GM18505 (cell line): Measurements from ENCODE around the gene GPR137B.
"Not testable (repeated sequence)": the region's sequence is repeated elsewhere in the genome, so short reads cannot be mapped to it uniquely, and the experiment has no call there.

ENCODE experiments used
- ATAC-seq: cut with Tn5 transposase; IDR thresholded peaks from one replicate; pipeline ENCODE4 v1.9.1; 2021; ENCODE audit not compliant: unreplicated experiment
- POLR2A ChIP-seq: IDR thresholded peaks from 4 replicates; pipeline ENCODE4 v1.6.1; 2011; ENCODE audit warnings: borderline replicate concordance; ENCODE audit not compliant: insufficient read depth, insufficient read length; ENCODE audit errors: extremely low read depth

GPR137B gene

DNA sequence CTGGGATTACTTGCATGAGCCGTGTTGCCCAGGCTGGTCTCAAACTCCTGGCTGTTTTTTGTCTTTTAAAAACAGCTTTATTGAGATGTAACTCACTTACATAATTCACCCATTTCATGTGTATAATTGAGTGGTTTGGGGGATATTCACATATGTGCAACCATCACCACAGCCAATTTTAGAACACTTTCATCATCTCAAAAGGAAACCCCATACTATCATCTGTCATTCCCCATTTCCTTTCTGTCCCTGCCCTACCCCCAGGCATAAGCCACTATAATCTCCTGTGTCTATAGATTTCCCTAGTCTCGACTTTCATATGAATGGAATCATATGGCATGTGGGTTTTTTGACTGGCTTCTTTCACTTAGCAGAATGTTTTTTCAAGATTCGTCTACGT is 43.3 kb downstream of the GPR137B start:
- no peak for TF ChIP-seq POLR2A
- no peak for ATAC-seq

DNA sequence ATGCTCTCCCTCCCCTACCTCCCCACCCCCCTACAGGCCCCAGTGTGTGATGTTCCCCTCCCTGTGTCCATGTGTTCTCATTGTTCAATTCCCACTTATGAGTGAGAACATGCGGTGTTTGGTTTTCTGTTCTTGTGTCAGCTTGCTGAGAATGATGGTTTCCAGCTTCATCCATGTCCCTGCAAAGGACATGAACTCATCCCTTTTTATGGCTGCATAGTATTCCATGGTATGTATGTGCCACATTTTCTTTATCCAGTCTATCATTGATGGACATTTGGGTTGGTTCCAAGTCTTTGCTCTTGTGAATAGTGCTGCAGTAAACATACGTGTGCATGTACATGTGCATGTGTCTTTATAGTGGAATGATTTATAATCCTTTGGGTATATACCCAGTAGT is 44.1 kb downstream of the GPR137B start:
- not testable (repeated sequence) for ATAC-seq

DNA sequence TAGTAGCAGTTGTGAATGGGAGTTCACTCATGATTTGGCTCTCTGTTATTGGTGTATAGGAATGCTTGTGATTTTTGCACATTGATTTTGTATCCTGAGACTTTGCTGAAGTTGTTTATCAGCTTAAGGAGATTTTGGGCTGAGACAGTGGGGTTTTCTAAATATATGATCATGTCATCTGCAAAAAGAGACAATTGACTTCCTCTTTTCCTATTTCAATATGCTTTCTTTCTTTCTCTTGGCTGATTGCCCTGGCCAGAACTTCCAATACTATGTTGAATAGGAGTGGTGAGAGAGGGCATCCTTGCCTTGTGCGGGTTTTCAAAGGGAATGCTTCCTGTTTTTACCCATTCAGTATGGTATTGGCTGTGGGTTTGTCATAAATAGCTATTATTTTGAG is 45.7 kb downstream of the GPR137B start:
- not testable (repeated sequence) for ATAC-seq

DNA sequence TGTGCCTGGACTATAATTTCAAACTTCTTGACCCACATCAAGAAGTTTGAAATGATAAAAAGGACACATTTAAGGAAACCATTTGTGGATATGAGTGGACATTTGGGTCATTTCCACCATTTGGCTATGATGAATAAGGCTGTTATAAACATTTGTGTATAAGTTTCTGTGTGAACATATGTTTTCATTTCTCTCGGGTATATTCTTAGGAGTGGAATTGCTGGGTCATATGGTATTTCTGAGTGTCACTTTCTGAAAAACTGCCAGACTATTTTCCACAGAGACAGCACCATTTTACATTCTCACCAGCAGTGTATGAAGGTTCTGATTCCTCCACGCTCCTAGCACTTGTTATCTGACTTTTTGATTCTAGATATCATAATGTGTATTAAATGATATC is 50.8 kb downstream of the GPR137B start:
- TF ChIP-seq POLR2A, result no peak
- no peak for ATAC-seq

DNA sequence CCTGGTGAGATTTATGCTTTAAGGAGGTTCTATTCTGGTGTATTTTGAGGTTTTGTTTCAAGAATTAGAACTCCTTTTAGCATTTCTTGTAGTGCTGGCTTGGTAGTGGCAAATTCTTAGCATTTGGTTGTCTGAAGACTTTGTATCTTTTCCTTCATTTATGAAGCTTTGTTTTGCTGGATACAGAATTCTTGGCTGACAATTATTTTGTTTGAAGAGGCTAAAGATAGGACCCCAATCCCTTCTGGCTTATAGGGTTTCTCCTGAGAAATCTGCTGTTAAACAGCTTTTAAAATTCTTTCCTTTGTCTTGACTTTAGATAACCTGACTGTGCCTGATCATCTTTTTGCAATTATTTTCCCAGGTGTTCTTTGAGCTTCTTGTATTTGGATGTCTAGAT is 58.6 kb downstream of the GPR137B start:
- TF ChIP-seq POLR2A, result no peak
- ATAC-seq, result no peak

DNA sequence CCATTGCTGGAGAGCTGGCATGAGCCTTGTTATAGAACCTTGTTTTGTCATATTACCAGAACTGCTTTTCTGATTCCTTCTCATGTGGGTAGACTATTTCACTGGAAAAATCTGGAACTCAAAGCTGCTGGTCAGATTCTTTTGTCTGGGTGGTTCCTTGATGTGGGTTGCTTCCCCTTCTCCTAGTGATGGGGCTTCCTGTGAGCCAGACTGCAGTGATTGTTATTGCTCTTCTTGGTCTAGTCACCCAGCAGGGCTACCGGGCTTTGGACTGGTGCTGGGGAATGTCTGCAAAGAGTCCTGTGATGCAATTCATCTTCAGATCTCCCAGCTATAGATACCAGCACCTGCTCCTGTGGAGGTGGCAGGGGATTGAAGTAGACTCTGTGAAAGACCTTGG is 59.4 kb downstream of the GPR137B start:
- no peak for TF ChIP-seq POLR2A
- no peak for ATAC-seq

DNA sequence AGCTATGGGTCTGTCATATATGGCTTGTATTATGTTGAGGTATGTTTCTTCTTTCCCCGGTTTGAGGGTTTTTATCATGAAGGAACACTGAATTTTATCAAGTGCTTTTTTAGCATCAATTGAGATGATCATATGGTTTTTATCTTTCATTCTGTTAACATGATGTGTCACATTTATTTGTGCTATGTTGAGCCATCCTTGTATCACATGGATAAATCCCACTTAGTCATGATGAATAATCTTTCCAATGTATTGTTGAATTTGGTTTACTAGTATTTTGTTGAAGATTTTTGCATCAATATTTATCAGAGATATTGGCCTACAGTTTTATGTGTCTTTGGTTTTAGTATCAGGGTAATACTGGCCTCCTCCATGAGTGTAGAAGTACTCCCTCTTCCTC is 61.7 kb downstream of the GPR137B start:
- TF ChIP-seq POLR2A, result no peak
- no peak for ATAC-seq

DNA sequence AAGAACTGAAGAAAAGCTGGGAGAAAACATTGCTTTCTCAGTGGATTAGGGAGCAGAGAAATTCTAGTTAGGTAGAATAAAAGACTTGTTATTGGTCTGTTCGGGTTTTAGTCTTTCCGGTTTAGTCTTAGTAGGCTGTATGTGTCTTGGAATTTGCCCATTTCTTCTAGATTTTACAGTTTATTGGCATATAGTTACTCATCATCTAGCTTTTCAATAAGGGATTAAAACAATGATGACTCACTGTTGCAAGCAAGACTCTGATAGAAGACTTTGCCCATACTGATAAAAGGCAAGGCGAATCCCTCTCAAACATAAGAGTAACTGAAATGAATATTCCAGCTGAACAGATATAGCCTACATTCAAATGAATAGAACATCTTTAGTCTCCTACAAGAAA is 62.3 kb downstream of the GPR137B start:
- TF ChIP-seq POLR2A, result no peak
- ATAC-seq, result no peak

DNA sequence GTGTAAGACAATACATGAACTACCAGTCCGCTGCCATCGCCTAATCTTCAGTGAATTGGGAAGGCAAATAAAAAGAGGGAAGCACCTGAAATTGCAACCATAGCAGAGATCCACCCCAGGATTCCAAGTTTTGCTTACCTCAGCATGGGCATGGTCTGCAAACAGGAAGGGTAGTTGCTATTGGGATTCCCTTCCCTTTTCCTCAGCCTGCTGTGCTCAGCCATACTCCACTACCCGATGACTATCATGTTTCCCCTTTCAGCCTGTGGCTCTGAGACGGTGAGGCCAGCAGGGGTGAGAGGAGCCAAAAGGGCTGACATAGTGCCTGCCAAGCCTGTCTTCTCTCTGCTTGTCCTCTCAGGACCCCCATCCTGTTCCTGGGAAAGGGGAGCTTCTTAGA is 64.2 kb downstream of the GPR137B start:
- no peak for ATAC-seq
- no peak for TF ChIP-seq POLR2A

DNA sequence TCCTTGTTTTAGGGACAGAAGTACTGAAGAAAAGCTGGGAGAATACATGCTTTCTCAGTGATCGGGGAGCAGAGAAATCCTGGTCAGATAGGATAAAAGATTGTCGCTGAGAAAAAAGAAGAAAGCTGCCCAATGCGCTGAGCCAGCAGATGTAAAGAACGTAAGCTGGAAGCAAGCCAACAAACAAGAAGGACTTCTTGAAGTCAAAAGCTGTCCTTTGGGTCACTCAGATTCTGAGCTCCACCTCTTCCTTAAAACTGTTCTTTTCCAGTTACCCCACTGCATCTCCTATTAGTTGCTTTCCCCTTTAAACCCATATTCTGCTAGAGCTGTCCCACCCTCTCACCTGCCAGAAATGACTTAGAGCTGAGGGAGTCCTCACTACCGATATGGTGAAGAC is 64.8 kb downstream of the GPR137B start:
- no peak for ATAC-seq
- TF ChIP-seq POLR2A, result no peak

DNA sequence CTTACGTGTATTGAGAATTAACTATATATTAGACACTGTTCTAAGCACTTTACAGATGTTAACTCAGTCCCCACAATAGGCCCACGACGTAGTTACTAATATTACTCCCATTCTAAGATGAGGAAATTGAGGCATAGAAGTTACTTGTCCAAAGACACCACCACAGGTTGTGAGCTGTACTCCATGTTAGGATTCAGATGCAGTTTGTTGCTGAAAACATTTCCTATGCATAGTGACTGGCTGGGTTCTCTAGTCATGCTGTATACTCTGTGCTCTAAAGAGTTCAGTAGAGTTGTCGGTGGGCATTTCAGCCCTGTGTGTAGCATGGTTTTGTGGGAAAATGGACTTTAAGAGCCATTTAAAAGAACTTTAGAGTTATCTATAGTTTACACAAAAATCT is 65.2 kb downstream of the GPR137B start:
- no peak for TF ChIP-seq POLR2A
- no peak for ATAC-seq

DNA sequence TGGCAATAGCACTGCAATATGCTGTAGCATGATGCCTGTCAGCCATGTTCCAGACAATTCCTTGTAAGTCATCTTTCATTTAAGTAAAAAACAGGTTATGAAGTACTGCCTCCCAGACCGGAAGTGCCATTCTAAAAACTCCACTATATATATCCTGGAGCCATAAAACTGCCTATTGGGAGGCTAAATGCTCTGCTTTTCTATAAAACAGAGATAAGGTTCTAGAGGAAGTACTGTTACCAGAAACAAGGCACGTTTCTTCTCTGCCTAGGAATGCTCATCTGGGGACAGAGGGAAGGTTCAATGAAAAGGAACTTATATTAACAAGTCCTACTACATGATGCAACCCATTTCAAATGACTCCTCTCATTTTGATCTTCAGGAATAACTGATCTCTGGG is 66.8 kb downstream of the GPR137B start:
- ATAC-seq, result no peak
- TF ChIP-seq POLR2A, result no peak

DNA sequence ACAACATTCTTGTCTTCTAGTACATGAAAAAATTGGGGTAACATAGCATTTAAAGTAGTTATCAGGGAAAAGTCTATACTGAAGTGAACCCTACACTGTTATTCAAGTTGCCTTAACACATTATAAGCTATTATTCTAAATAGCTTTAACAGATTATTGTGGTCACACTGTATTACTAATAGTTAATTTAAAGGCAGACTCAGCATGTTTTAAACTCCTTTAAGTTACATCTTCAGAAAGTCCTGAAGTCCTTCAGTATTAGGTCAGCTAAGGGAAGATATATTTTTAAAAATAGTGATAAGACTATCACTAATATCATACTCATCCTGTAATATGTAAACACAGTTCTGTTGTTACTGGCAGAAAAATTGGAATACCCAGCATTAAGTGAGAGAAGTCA is 67.4 kb downstream of the GPR137B start:
- no peak for ATAC-seq
- no peak for TF ChIP-seq POLR2A

DNA sequence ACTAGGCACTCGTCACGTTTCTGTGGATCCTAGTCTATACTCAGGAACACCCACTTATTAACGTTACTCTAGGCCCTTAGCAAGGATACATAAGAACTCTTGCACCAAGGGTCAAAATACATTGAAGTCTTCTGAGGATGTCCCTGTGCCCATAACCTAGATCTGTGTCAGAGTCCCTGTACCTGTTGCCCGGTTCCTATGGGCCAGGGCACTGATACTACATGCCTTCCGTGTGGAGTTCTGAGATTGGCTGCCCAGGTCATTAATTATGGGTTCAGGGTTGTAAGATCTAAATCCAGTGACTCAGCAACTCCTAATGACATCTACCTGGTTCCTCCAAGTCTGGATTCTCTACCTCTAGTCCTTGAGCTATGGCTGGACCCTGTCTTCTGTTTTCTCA is 69.5 kb downstream of the GPR137B start:
- no peak for ATAC-seq
- no peak for TF ChIP-seq POLR2A

DNA sequence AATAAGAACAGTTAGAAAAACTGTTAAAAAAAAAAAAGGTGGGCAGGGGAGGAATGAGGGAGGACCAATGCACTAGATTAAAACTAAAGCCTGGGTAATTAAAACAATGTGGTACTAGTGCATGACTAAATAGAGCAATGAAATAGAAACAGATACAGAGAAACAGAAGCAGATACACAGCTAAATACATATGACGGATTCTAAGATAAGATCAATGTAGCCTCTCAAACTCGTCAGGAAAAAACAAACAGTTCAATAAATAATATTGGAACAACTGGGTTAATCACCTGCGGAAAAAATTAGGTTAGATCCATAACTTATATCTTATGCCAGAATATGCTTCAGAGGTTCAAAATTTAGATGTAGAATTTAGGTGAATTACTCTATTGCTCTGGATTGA is 71.2 kb downstream of the GPR137B start:
- no peak for ATAC-seq
- no peak for TF ChIP-seq POLR2A

DNA sequence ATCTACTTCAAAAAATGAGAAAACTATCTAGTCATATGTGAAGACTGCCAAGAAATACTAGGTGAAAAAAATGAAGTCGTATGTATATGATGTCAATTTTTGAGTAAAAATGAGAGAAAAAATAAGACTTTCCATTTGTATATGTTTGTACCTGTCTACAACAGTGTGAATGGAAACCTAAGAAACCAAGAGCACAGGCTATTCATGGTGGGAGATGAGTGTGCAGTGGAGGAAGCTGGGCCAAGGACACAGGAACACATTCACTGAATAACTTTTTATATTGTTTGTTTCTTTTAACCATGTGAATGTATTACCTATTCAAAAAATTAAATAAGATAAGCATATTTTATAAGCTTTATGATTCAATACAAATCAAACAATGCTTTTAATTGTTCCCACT is 72.4 kb downstream of the GPR137B start:
- no peak for ATAC-seq
- TF ChIP-seq POLR2A, result no peak

DNA sequence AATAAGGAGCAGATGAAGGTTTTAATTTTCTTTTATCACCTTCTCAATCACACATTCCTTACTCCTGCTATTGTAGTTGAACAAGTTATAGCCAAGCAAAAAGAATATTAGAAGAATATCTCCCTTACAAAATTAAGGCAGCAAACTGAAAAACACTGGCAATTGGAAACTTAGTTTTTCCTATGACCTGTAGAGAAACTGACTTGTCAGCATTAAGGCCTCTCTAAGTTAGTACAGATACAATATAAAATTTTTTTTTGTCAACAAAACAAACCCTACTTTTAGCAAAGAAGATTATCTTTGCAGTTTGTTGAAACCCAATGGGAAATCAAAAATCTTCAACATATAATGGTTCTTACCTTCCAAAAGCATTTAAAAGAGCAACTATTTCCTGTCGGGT is 78.1 kb downstream of the GPR137B start:
- no peak for TF ChIP-seq POLR2A
- ATAC-seq, result no peak

DNA sequence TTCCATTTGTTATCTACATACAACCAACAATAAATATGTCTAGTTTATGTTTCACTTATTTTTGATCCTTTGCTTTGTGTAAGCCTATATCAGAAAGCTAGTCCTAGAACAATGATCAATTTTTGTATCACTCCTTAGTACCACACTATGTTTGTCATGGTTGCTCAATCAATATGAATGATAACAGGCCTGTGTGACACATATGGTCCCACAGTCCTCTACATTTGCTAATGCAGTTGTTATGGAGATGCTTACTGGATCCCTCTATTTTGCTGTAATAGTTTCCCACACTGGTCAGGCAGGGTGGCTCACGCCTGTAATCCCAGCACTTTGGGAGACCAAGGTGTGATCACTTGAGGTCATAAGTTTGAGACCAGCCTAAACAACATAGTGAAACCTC is 80.3 kb downstream of the GPR137B start:
- no peak for ATAC-seq
- no peak for TF ChIP-seq POLR2A
